Upper lobe of left lung (tissue), 4 donors: ENCODE results near the gene PLXNA3.

ENCODE experiments used
- EP300 ChIP-seq, 4 donors: sonication (generic); formaldehyde crosslinking; IDR thresholded peaks; one replicate each; pipeline ENCODE4 v1.5.1; 2017; ENCODE audit warnings: antibody characterized with exemption in 4 of 4, control low read depth in 2 of 4
- POLR2A ChIP-seq, 4 donors: fragments of 450-650 bp; IDR thresholded peaks; one replicate each; pipeline ENCODE4 v1.5.1; 2016 to 2017; ENCODE audit warnings: antibody characterized with exemption in 4 of 4, mild to moderate bottlenecking in 2 of 4
- TF ChIP-seq, protein P1 (sequence below), 6 experiments: fragments of 450-650 bp in 4 of 6; fragments of 200-600 bp in 2 of 6; sonication (generic) in 2 of 6; IDR thresholded peaks; one replicate each; pipeline ENCODE4 v1.5.1; 2016 to 2019; ENCODE audit warnings: antibody characterized with exemption in 6 of 6

DNA sequence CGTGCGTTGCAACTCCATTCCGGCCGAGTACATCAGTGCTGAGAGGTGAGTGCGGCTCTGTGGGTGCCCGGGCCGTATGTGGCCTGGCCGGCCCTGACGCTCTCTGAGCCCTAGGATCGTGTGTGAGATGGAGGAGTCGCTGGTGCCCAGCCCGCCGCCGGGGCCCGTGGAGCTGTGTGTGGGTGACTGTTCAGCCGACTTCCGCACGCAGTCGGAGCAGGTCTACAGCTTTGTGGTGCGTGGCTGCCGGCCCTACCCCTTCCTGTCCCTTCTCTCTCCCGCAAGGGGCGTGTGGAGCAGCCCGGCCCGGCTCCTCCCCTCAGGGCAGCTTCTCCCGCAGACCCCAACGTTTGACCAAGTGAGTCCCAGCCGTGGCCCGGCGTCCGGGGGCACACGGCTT, 8.0 kb downstream of the PLXNA3 start:
- TF ChIP-seq POLR2A (IDR thresholded peaks at IDR 0.05) (no peak), EP300 (IDR thresholded peaks at IDR 0.05) (no peak)
- TF ChIP-seq, protein P1, sequence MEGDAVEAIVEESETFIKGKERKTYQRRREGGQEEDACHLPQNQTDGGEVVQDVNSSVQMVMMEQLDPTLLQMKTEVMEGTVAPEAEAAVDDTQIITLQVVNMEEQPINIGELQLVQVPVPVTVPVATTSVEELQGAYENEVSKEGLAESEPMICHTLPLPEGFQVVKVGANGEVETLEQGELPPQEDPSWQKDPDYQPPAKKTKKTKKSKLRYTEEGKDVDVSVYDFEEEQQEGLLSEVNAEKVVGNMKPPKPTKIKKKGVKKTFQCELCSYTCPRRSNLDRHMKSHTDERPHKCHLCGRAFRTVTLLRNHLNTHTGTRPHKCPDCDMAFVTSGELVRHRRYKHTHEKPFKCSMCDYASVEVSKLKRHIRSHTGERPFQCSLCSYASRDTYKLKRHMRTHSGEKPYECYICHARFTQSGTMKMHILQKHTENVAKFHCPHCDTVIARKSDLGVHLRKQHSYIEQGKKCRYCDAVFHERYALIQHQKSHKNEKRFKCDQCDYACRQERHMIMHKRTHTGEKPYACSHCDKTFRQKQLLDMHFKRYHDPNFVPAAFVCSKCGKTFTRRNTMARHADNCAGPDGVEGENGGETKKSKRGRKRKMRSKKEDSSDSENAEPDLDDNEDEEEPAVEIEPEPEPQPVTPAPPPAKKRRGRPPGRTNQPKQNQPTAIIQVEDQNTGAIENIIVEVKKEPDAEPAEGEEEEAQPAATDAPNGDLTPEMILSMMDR (IDR thresholded peaks at IDR 0.05): no peak
